Measurements from ENCODE around the gene GTF2F1. TPM values are rescaled to one million over a fixed set of nuclear protein-coding genes. Genes with fewer than 3 reads are reported as not detected.

GTF2F1 gene
- total and polyA plus RNA-seq, 5 donors: 30.8 to 39.8 (median 33.8) TPM

- H3K4me3 ChIP-seq (ENCODE audit: low read length): no peak overlapping the region
- WGBS: 93% methylated on average over 29 of the region's 29 CpGs
- no peaks in the 10 kb centered on the region for H3K27me3 ChIP-seq (ENCODE audit: control insufficient read depth, insufficient read depth)
- H3K4me1 ChIP-seq (ENCODE audit: control insufficient read depth, insufficient read depth, low read length): no peaks in the 10 kb centered on the region
- intact Hi-C loops (cut with DNase I): no loop called here
- DNase-seq (peak in 1 of 3 donors; percentile 20), ATAC-seq (no peak)
- no peaks in the 10 kb centered on the region for H3K9me3 ChIP-seq (ENCODE audit: control insufficient read depth, low read length)
- H3K27ac ChIP-seq (ENCODE audit: low read length): no peak overlapping the region
Observed at GRCh38 chr19:6416658-6417405, 23.9 kb upstream of the GTF2F1 start.

DNA sequence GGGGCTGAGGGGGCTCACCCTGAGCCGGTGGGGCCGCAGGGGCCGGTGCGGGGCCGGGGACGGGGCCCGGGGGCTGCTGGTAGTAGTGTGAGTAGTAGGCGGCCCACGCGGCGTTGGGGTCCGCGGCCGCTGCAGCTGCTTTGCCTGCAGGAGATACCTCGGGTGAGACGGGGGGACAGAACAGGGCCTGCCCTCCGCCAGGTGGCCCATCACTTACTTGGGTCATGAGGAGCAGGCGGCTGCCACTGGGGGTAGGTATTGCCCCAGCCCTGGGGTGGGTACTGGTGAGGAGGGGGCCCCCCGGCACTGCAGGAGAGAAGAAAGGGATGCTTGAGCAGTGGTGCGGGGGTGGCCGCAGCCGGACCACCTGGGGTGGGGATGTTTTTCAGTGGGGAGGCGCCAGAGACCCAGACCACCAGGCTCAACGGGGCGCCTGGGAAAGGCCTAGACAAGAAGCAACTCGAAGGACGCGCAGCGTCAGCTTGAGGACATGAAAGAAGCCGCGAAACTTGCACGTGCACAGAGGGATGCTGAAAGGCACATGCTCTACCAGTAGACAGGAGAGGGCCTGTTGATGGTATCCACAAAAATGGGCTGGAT, 22.7 kb upstream of the GTF2F1 start:
- Histone ChIP-seq H3K27ac (ENCODE audit: low read length) (no peak overlapping the region), H3K9me3 (ENCODE audit: control insufficient read depth, low read length) (no peaks in the 10 kb centered on the region), H3K4me1 (ENCODE audit: control insufficient read depth, insufficient read depth, low read length) (no peaks in the 10 kb centered on the region), H3K27me3 (ENCODE audit: control insufficient read depth, insufficient read depth) (no peaks in the 10 kb centered on the region), H3K4me3 (ENCODE audit: low read length) (no peak overlapping the region)
- no peak for ATAC-seq
- intact Hi-C loops (cut with DNase I): no loop called here
- no peak for DNase-seq
- 92% methylated on average over 32 of the region's 32 CpGs for WGBS

GRCh38 chr19:6414793-6415590, 22.0 kb upstream of the GTF2F1 start:
- ATAC-seq (no peak), DNase-seq (peak in 1 of 3 donors; percentile 63)
- WGBS: 92% methylated on average over 47 of the region's 47 CpGs
- no peaks in the 10 kb centered on the region for H3K4me1 ChIP-seq (ENCODE audit: control insufficient read depth, insufficient read depth, low read length)
- H3K27ac ChIP-seq (ENCODE audit: low read length): no peak overlapping the region
- no peak overlapping the region for H3K4me3 ChIP-seq (ENCODE audit: low read length)
- no peaks in the 10 kb centered on the region for H3K27me3 ChIP-seq (ENCODE audit: control insufficient read depth, insufficient read depth)
- H3K9me3 ChIP-seq (ENCODE audit: control insufficient read depth, low read length): no peaks in the 10 kb centered on the region
- intact Hi-C loops (cut with DNase I): no loop called here

DNA sequence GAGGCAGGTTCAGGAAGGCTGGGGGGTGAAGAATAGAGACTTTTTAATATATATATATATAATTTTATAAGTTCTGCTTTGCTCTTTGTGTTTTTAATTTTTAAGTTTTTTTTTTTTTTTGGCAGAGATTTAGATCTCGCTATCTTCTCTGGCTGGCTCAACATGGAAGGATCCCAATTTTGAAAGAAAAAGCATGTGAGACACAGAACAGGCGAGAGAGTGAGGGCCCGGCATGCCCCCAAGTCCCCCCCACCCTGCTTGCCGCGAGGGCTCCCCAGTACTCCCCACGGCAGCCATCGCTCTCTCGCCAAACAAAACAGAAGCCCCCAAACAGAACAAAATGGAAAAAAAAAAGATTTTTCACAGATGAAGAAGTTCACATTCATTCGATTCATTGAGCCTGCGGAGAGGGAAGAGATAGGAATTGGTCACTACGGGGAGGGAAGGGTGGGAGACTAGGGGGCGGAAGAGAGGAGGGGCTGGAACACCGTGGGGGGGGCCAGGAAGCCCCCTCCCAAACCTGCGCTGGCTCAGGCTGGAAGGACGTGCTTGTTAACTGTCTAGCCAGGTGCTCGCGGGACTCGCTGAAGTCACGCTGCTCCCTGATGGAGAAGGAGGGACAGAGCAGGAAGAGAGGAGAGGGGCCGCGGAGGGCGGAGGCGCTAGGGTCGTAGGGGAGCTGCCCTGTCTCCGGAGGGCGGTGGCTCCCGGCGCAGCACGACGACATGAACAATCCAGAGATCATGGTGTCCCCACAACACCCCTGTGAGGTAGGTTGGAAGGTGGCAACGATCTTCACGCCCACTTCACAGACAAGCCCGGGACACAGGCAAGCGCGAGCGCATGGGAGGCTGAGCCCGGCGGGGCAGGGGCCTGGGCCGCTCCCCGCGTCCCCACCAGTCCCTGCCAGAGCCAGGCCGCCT, 21.0 kb upstream of the GTF2F1 start:
- no peaks in the 10 kb centered on the region for H3K27me3 ChIP-seq (ENCODE audit: control insufficient read depth, insufficient read depth)
- H3K9me3 ChIP-seq (ENCODE audit: control insufficient read depth, low read length): no peaks in the 10 kb centered on the region
- H3K27ac ChIP-seq (ENCODE audit: low read length): no peak overlapping the region
- no peaks in the 10 kb centered on the region for H3K4me1 ChIP-seq (ENCODE audit: control insufficient read depth, insufficient read depth, low read length)
- DNase-seq (peak in 1 of 3 donors; percentile 60), ATAC-seq (peak in 1 of 2 donors; percentile 4)
- 69% methylated on average over 42 of the region's 42 CpGs for WGBS
- intact Hi-C loops (cut with DNase I): no loop called here
- no peak overlapping the region for H3K4me3 ChIP-seq (ENCODE audit: low read length)

- ATAC-seq (no peak), DNase-seq (peak in 1 of 3 donors; percentile 64)
- Histone ChIP-seq H3K9me3 (ENCODE audit: control insufficient read depth, low read length) (no peaks in the 10 kb centered on the region), H3K27ac (ENCODE audit: low read length) (no peak overlapping the region), H3K4me1 (ENCODE audit: control insufficient read depth, insufficient read depth, low read length) (no peaks in the 10 kb centered on the region), H3K27me3 (ENCODE audit: control insufficient read depth, insufficient read depth) (no peaks in the 10 kb centered on the region), H3K4me3 (ENCODE audit: low read length) (no peak overlapping the region)
- 43% methylated on average over 10 of the region's 10 CpGs for WGBS
- intact Hi-C loops (cut with DNase I): no loop called here
Observed at GRCh38 chr19:6413291-6413690, 20.3 kb upstream of the GTF2F1 start.

DNA sequence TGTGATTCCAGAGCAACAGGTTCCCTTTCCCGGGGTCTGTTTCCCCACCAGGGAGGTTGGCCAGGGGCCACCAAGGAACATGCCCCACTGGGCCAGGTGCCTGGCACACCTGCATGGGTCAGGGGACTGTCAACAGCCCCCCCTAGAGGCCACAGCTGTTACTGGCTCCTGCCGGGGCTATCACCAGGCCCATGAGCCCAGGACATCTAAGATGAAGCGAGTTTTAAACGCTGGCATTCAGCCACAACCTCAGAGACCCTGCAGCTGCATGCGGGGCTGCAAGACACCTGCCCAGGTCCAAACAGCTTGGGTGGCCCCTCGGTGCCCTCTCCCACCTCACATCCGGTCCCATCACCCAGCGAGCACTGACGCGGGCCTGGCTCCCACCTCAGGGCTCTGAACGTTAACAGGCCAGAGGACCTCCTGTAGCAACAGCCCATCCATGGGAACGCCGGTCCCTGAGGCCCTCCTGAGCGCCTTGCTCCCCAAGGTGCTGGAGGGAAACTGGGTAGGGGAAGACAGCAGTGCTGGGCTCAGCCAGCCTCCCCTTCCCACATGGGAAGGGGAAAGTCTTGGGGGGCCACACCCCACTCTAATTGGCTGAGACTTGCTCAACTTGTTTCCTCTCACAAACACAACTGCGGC, 19.6 kb upstream of the GTF2F1 start:
- H3K4me3 ChIP-seq (ENCODE audit: low read length): no peak overlapping the region
- no peaks in the 10 kb centered on the region for H3K9me3 ChIP-seq (ENCODE audit: control insufficient read depth, low read length)
- 37% methylated on average over 15 of the region's 15 CpGs for WGBS
- no peaks in the 10 kb centered on the region for H3K27me3 ChIP-seq (ENCODE audit: control insufficient read depth, insufficient read depth)
- peak overlapping the region; percentile 6 for H3K27ac ChIP-seq (ENCODE audit: low read length)
- no peaks in the 10 kb centered on the region for H3K4me1 ChIP-seq (ENCODE audit: control insufficient read depth, insufficient read depth, low read length)
- DNase-seq: peak; percentile 38 to 70 (median 69)
- intact Hi-C loops (cut with DNase I): no loop called here
- peak; percentile 19 to 52 for ATAC-seq

DNA sequence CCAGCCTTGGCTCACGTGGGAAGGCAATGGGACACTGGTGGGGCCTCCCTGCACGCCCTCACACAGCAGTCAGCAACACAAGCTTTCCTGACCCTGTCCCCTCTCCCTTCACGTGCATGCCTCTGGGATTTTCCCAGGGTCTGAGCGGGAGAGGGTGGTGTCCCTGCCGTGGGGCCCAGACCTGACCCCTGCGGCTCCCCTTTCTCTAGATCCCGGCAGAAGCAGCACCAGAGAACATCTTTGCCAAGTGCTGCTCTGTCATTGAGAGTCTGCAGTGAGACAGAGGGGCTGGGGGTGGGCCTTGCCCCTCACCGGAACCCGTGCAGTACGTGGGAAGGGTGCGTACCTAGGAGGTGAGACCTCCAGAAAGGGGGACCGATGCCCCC, 19.1 kb upstream of the GTF2F1 start:
- intact Hi-C loops (cut with DNase I): no loop called here
- Histone ChIP-seq H3K27ac (ENCODE audit: low read length) (no peak overlapping the region), H3K4me3 (ENCODE audit: low read length) (no peak overlapping the region)

GRCh38 chr19:6409346-6409745, 16.4 kb upstream of the GTF2F1 start:
- Histone ChIP-seq H3K27me3 (ENCODE audit: control insufficient read depth, insufficient read depth) (no peaks in the 10 kb centered on the region), H3K9me3 (ENCODE audit: control insufficient read depth, low read length) (no peaks in the 10 kb centered on the region), H3K27ac (ENCODE audit: low read length) (no peak overlapping the region), H3K4me1 (ENCODE audit: control insufficient read depth, insufficient read depth, low read length) (no peaks in the 10 kb centered on the region), H3K4me3 (ENCODE audit: low read length) (no peak overlapping the region)
- intact Hi-C loops (cut with DNase I): no loop called here
- no peak for ATAC-seq
- WGBS: 90% methylated on average over 6 of the region's 6 CpGs
- DNase-seq: no peak

More for the DNA sequence above, 19.1 kb upstream of the GTF2F1 start:
- Histone ChIP-seq H3K9me3 (ENCODE audit: control insufficient read depth, low read length) (no peaks in the 10 kb centered on the region), H3K4me1 (ENCODE audit: control insufficient read depth, insufficient read depth, low read length) (no peaks in the 10 kb centered on the region), H3K27me3 (ENCODE audit: control insufficient read depth, insufficient read depth) (no peaks in the 10 kb centered on the region)
- 64% methylated on average over 12 of the region's 12 CpGs for WGBS
- DNase-seq (no peak), ATAC-seq (peak; percentile 2 to 22)

DNA sequence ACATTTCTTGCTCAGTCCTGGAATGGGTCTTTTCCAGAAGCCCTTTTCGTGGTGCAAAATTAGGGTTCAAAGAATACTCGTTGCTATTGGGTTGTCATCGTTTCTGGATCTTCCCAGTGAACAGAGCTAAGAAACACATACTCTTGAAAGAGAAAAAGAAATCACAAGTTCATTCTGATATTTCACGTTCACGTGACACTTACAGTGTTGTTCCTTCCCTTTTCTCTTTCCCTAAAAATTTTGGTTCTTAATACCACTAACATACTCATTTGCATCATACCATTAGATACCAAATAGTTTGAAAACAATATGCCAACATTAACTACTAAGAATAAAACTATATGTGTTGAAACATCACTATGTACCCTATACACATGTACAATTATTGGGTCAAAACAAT, 13.4 kb upstream of the GTF2F1 start:
- DNase-seq (no peak), ATAC-seq (no peak)
- no peak overlapping the region for H3K27ac ChIP-seq (ENCODE audit: low read length)
- WGBS: 83% methylated on average over 5 of the region's 5 CpGs
- intact Hi-C loops (cut with DNase I): no loop called here
- H3K4me1 ChIP-seq (ENCODE audit: control insufficient read depth, insufficient read depth, low read length): no peaks in the 10 kb centered on the region
- no peaks in the 10 kb centered on the region for H3K27me3 ChIP-seq (ENCODE audit: control insufficient read depth, insufficient read depth)
- H3K4me3 ChIP-seq (ENCODE audit: low read length): no peak overlapping the region
- no peaks in the 10 kb centered on the region for H3K9me3 ChIP-seq (ENCODE audit: control insufficient read depth, low read length)
